HL-60 (cell line): ENCODE results near the gene ATIC.

ENCODE experiments used
- GABPA ChIP-seq: IDR thresholded peaks from 2 replicates; pipeline ENCODE4 v1.6.1; 2012; ENCODE audit warnings: low read depth
- POLR2AphosphoS5 ChIP-seq: IDR thresholded peaks from 2 replicates; pipeline ENCODE4 v1.6.1; 2012; ENCODE audit warnings: low read depth
- TF ChIP-seq, protein P1 (sequence below): IDR thresholded peaks from one replicate; pipeline ENCODE4 v1.5.1; 2011; ENCODE audit warnings: low read length, control low read depth, inconsistent platforms; ENCODE audit not compliant: insufficient read depth
- TF ChIP-seq, protein P2 (sequence below): IDR thresholded peaks from 2 replicates; pipeline ENCODE4 v1.6.1; 2012; ENCODE audit warnings: low read depth; ENCODE audit not compliant: insufficient replicate concordance

- TF ChIP-seq, protein P1, sequence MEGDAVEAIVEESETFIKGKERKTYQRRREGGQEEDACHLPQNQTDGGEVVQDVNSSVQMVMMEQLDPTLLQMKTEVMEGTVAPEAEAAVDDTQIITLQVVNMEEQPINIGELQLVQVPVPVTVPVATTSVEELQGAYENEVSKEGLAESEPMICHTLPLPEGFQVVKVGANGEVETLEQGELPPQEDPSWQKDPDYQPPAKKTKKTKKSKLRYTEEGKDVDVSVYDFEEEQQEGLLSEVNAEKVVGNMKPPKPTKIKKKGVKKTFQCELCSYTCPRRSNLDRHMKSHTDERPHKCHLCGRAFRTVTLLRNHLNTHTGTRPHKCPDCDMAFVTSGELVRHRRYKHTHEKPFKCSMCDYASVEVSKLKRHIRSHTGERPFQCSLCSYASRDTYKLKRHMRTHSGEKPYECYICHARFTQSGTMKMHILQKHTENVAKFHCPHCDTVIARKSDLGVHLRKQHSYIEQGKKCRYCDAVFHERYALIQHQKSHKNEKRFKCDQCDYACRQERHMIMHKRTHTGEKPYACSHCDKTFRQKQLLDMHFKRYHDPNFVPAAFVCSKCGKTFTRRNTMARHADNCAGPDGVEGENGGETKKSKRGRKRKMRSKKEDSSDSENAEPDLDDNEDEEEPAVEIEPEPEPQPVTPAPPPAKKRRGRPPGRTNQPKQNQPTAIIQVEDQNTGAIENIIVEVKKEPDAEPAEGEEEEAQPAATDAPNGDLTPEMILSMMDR, result no peak
- no peak for TF ChIP-seq POLR2AphosphoS5
- TF ChIP-seq GABPA, result no peak
- TF ChIP-seq, protein P2, sequence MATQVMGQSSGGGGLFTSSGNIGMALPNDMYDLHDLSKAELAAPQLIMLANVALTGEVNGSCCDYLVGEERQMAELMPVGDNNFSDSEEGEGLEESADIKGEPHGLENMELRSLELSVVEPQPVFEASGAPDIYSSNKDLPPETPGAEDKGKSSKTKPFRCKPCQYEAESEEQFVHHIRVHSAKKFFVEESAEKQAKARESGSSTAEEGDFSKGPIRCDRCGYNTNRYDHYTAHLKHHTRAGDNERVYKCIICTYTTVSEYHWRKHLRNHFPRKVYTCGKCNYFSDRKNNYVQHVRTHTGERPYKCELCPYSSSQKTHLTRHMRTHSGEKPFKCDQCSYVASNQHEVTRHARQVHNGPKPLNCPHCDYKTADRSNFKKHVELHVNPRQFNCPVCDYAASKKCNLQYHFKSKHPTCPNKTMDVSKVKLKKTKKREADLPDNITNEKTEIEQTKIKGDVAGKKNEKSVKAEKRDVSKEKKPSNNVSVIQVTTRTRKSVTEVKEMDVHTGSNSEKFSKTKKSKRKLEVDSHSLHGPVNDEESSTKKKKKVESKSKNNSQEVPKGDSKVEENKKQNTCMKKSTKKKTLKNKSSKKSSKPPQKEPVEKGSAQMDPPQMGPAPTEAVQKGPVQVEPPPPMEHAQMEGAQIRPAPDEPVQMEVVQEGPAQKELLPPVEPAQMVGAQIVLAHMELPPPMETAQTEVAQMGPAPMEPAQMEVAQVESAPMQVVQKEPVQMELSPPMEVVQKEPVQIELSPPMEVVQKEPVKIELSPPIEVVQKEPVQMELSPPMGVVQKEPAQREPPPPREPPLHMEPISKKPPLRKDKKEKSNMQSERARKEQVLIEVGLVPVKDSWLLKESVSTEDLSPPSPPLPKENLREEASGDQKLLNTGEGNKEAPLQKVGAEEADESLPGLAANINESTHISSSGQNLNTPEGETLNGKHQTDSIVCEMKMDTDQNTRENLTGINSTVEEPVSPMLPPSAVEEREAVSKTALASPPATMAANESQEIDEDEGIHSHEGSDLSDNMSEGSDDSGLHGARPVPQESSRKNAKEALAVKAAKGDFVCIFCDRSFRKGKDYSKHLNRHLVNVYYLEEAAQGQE, result no peak
Measured at GRCh38 chr2:215382011-215382410, 70.2 kb downstream of the ATIC start.
